ENCODE data around the gene PPP1R18. TPM values are rescaled to one million over a fixed set of nuclear protein-coding genes. Genes with fewer than 3 reads are reported as not detected.

Gene PPP1R18
- total and polyA plus RNA-seq, 9 of the 15 experiments (the other 6 are each of a cell fraction or from before 2014, with no cell fraction given): 12.0 to 99.2 (median 42.6) TPM

- TF ChIP-seq ZNF407 (IDR thresholded peaks at IDR 0.05; ENCODE audit: low read depth) (no peak), TFAP4 (CRISPR knock-in tag; IDR thresholded peaks at IDR 0.05; ENCODE audit: borderline replicate concordance) (peak; percentile 46; the same call in 1 of the 2 replicates), ZNF830 (CRISPR knock-in tag; IDR thresholded peaks at IDR 0.05) (0 out of 2 replicates have a peak, but pooled peaks have one; percentile 32), PHF20 (IDR thresholded peaks at IDR 0.05; ENCODE audit: partially characterized antibody) (peak; percentile 43), SRF (CRISPR knock-in tag; IDR thresholded peaks at IDR 0.05) (peak in 1 of 2 experiments; percentile 9; a peak in 1 of 4 replicates), GABPB1 (CRISPR knock-in tag; IDR thresholded peaks at IDR 0.05) (peak; percentile 82), MAZ (CRISPR knock-in tag; conservative IDR thresholded peaks at IDR 0.05 in 1 of 2, IDR thresholded peaks at IDR 0.05 in 1 of 2) (peak in 1 of 2 experiments; percentile 51; a peak in 2 of 4 replicates), TFAM (CRISPR knock-in tag; conservative IDR thresholded peaks at IDR 0.05) (no peak), SP1 (CRISPR knock-in tag; IDR thresholded peaks at IDR 0.05) (peak; percentile 34; the same call in 1 of the 2 replicates), MLX (CRISPR knock-in tag; conservative IDR thresholded peaks at IDR 0.05) (0 out of 4 replicates have a peak, but pooled peaks of 1 of the 2 experiments have one; percentile 39), ATF1 (CRISPR knock-in tag; IDR thresholded peaks at IDR 0.05) (no peak), ATF1 (tag; IDR thresholded peaks at IDR 0.05) (peak; percentile 71), RBM39 (optimal IDR thresholded peaks at IDR 0.05; ENCODE audit: low read depth, low read length) (peak; percentile 30), POLR2AphosphoS2 (IDR thresholded peaks at IDR 0.05; ENCODE audit: low read length) (peak; percentile 97), ELF4 (CRISPR knock-in tag; IDR thresholded peaks at IDR 0.05) (peak; percentile 10; the same call in 1 of the 2 replicates), SAP30 (IDR thresholded peaks at IDR 0.05; ENCODE audit: borderline replicate concordance, insufficient read depth, low read depth, low read length, poor library complexity, severe bottlenecking) (peak; percentile 60), KDM4B (IDR thresholded peaks at IDR 0.05; ENCODE audit: borderline replicate concordance in 2 of 2, low read depth in 1 of 2) (peak in 1 of 2 experiments; percentile 34; a peak in 1 of 4 replicates)
Observed at GRCh38 chr6:30626484-30627366, 59.7 kb downstream of the PPP1R18 start, which contains the start of gene ATAT1 (continued).
